ENCODE data around the gene DNAJC15. TPM values are rescaled to one million over a fixed set of nuclear protein-coding genes. Genes with fewer than 3 reads are reported as not detected.

Gene DNAJC15
- total and polyA plus RNA-seq, 2 experiments from 2014 or later, result 25.9 to 70.5 TPM

- H3K9me3 ChIP-seq (ENCODE audit: low read depth), result no peaks in the 10 kb centered on the region
- H3K4me1 ChIP-seq (ENCODE audit: insufficient read depth), result no peaks in the 10 kb centered on the region
- TF ChIP-seq EZH2 (IDR thresholded peaks at IDR 0.05; ENCODE audit: insufficient read depth, poor library complexity, severe bottlenecking) (no peak), EZH2phosphoT487 (IDR thresholded peaks at IDR 0.05; ENCODE audit: insufficient read depth, low read depth) (no peak)
- no peaks in the 10 kb centered on the region for H3K36me3 ChIP-seq (ENCODE audit: low read depth)
- no peak for DNase-seq
- H3K9me2 ChIP-seq (ENCODE audit: insufficient read depth), result no peaks in the 10 kb centered on the region
- WGBS, 2 experiments (ENCODE audit: low coverage in 1 of 2, low lambda C conversion rate in 2 of 2, missing lambda C conversion rate in 2 of 2), result 32 to 40% methylated on average over 8 of the region's 8 CpGs
- in situ Hi-C loops (cut with MboI), result no loop called here
- peaks cover 54% of the 10 kb centered on the region for H3K27me3 ChIP-seq (replicated peaks; ENCODE audit: insufficient read depth)
- no peak overlapping the region for H3K4me2 ChIP-seq (ENCODE audit: unreplicated experiment)
- H3F3A ChIP-seq (ENCODE audit: insufficient read depth), result no peaks in the 10 kb centered on the region
- no peaks in the 10 kb centered on the region for H4K20me1 ChIP-seq (ENCODE audit: insufficient read depth)
- H2AFZ ChIP-seq, result no peak overlapping the region
- H3K27ac ChIP-seq, result no peak overlapping the region
- H3K9ac ChIP-seq, result no peak overlapping the region
- no peak overlapping the region for H3K4me3 ChIP-seq
- no peaks in the 10 kb centered on the region for H3K79me2 ChIP-seq (ENCODE audit: insufficient read depth)
Measured at GRCh38 chr13:43145534-43146196, 122.3 kb downstream of the DNAJC15 start.

GRCh38 chr13:43146400-43146799, 123.0 kb downstream of the DNAJC15 start:
- WGBS, 2 experiments (ENCODE audit: low coverage in 1 of 2, low lambda C conversion rate in 2 of 2, missing lambda C conversion rate in 2 of 2), result 27 to 33% methylated on average over 3 of the region's 3 CpGs

GRCh38 chr13:43150369-43151207, 127.2 kb downstream of the DNAJC15 start:
- in situ Hi-C loops (cut with MboI), result no loop called here
- Histone ChIP-seq H3F3A (ENCODE audit: insufficient read depth) (no peaks in the 10 kb centered on the region), H3K9ac (no peak overlapping the region), H3K9me2 (ENCODE audit: insufficient read depth) (no peaks in the 10 kb centered on the region), H3K36me3 (ENCODE audit: low read depth) (no peaks in the 10 kb centered on the region), H3K4me2 (ENCODE audit: unreplicated experiment) (no peak overlapping the region), H3K27me3 (replicated peaks; ENCODE audit: insufficient read depth) (peaks cover 37% of the 10 kb centered on the region), H3K79me2 (ENCODE audit: insufficient read depth) (no peaks in the 10 kb centered on the region), H3K4me3 (no peak overlapping the region), H3K27ac (no peak overlapping the region), H3K9me3 (ENCODE audit: low read depth) (no peaks in the 10 kb centered on the region), H3K4me1 (ENCODE audit: insufficient read depth) (no peaks in the 10 kb centered on the region), H4K20me1 (ENCODE audit: insufficient read depth) (no peaks in the 10 kb centered on the region), H2AFZ (no peak overlapping the region)
- WGBS, 2 experiments (ENCODE audit: low coverage in 1 of 2, low lambda C conversion rate in 2 of 2, missing lambda C conversion rate in 2 of 2), result 62 to 65% methylated on average over 7 of the region's 7 CpGs
- TF ChIP-seq EZH2phosphoT487 (IDR thresholded peaks at IDR 0.05; ENCODE audit: insufficient read depth, low read depth) (no peak), EZH2 (IDR thresholded peaks at IDR 0.05; ENCODE audit: insufficient read depth, poor library complexity, severe bottlenecking) (no peak)
- no peak for DNase-seq

More at GRCh38 chr13:43146400-43146799, 123.0 kb downstream of the DNAJC15 start:
- Histone ChIP-seq H3K27ac (no peak overlapping the region), H3K4me2 (ENCODE audit: unreplicated experiment) (no peak overlapping the region), H3K4me3 (no peak overlapping the region), H2AFZ (no peak overlapping the region), H3K36me3 (ENCODE audit: low read depth) (no peaks in the 10 kb centered on the region), H3K9me2 (ENCODE audit: insufficient read depth) (no peaks in the 10 kb centered on the region), H4K20me1 (ENCODE audit: insufficient read depth) (no peaks in the 10 kb centered on the region), H3K79me2 (ENCODE audit: insufficient read depth) (no peaks in the 10 kb centered on the region), H3K9me3 (ENCODE audit: low read depth) (no peaks in the 10 kb centered on the region), H3K27me3 (replicated peaks; ENCODE audit: insufficient read depth) (peaks cover 54% of the 10 kb centered on the region), H3F3A (ENCODE audit: insufficient read depth) (no peaks in the 10 kb centered on the region), H3K9ac (no peak overlapping the region), H3K4me1 (ENCODE audit: insufficient read depth) (no peaks in the 10 kb centered on the region)
- TF ChIP-seq EZH2 (IDR thresholded peaks at IDR 0.05; ENCODE audit: insufficient read depth, poor library complexity, severe bottlenecking), result no peak
- TF ChIP-seq EZH2phosphoT487 (IDR thresholded peaks at IDR 0.05; ENCODE audit: insufficient read depth, low read depth), result no peak
- DNase-seq, result no peak
- in situ Hi-C loops (cut with MboI), result no loop called here

- H3K79me2 ChIP-seq (ENCODE audit: insufficient read depth), result no peaks in the 10 kb centered on the region
- H3K4me2 ChIP-seq (ENCODE audit: unreplicated experiment), result no peak overlapping the region
- no peaks in the 10 kb centered on the region for H3K9me3 ChIP-seq (ENCODE audit: low read depth)
- H3K9ac ChIP-seq, result no peak overlapping the region
- WGBS, 2 experiments (ENCODE audit: low coverage in 1 of 2, low lambda C conversion rate in 2 of 2, missing lambda C conversion rate in 2 of 2), result 83 to 88% methylated on average over 14 of the region's 14 CpGs
- H2AFZ ChIP-seq, result no peak overlapping the region
- TF ChIP-seq EZH2 (IDR thresholded peaks at IDR 0.05; ENCODE audit: insufficient read depth, poor library complexity, severe bottlenecking) (no peak), EZH2phosphoT487 (IDR thresholded peaks at IDR 0.05; ENCODE audit: insufficient read depth, low read depth) (no peak)
- no peaks in the 10 kb centered on the region for H3F3A ChIP-seq (ENCODE audit: insufficient read depth)
- no peaks in the 10 kb centered on the region for H4K20me1 ChIP-seq (ENCODE audit: insufficient read depth)
- no peak overlapping the region for H3K27ac ChIP-seq
- 0 out of 2 replicates have a peak, but pooled peaks cover 9% of the 10 kb centered on the region for H3K27me3 ChIP-seq (replicated peaks; ENCODE audit: insufficient read depth)
- peak; percentile 33 for DNase-seq
- in situ Hi-C loops (cut with MboI), result no loop called here
- 0 out of 2 replicates have a peak, but pooled peaks cover 4% of the 10 kb centered on the region for H3K4me1 ChIP-seq (ENCODE audit: insufficient read depth)
- H3K9me2 ChIP-seq (ENCODE audit: insufficient read depth), result no peaks in the 10 kb centered on the region
- H3K36me3 ChIP-seq (ENCODE audit: low read depth), result no peaks in the 10 kb centered on the region
- no peak overlapping the region for H3K4me3 ChIP-seq
Measured at GRCh38 chr13:43153436-43154090, 130.2 kb downstream of the DNAJC15 start.

Data from GM23248 (cell line).